GM12864 (cell line): ENCODE results near the gene KIF18A.
A peak's percentile ranks its signal among the peaks of the same experiment; 100 is the strongest.
"Not testable (repeated sequence)": the region's sequence is repeated elsewhere in the genome, so short reads cannot be mapped to it uniquely, and the experiment has no call there.

Experiments used
- DNase-seq: peaks from one replicate; pipeline ENCODE4 v3.0.0-alpha.2; 2011; ENCODE audit warnings: low read depth
- H3K4me3 ChIP-seq: 2 replicates; pipeline ENCODE4 v1.5.1; 2011; ENCODE audit warnings: mild to moderate bottlenecking, low read depth, low read length, control low read depth
- CTCF ChIP-seq: IDR thresholded peaks from 2 replicates; pipeline ENCODE4 v1.5.1; 2011; ENCODE audit warnings: low read depth, mild to moderate bottlenecking, moderate library complexity, low read length, control low read depth, inconsistent platforms; ENCODE audit errors: missing control alignments

KIF18A gene

DNA sequence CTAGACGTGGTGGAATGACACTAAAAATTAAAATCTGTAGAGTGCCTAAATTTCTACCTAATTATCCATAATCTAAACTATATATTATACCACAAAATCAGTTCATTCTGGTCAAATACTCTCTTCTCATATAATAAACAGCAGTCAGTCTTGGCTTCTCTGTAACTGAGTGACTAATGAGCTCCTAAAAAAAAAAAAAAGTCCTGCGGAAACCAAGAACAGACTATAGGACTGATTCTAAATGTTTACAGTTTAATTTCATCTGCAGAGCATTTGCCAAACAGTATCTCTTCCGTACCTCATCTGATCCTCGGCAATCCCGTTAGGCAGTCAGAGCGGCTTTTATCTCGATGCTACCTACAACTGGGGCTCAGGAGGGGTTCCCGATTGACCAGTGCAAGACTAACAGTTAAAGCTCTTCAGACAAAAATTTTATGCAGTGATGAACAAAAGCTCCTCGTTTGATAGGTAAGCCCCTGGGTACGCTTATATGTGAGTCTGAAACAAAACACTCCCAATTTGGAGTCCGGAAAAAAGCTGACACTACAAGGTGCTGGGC is 686 bp downstream of the KIF18A start:
- TF ChIP-seq CTCF: no peak
- H3K4me3 ChIP-seq: peak overlapping the region; percentile 82
- no peak for DNase-seq

GRCh38 chr11:28106353-28107043 is 1.5 kb downstream of the KIF18A start:
- TF ChIP-seq CTCF: no peak
- H3K4me3 ChIP-seq: peak overlapping the region; percentile 82

DNA sequence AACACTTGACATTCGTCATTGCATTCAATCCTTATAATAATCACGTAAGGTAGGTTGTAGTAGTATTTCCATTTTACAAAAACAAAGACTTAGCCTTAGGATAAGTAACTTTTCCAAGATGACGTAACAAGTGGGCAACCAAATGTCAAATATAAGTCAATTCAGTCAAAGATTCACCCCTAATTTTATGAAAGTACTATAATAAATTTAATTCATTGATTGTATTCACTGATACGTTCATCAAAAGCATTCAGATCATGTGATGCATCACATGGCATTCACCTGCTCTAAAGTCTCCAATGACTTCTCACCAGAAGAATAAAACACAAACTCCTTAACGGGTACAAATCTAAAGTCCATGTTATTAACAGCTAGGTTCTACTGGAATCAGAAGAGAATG is 2.1 kb downstream of the KIF18A start:
- H3K4me3 ChIP-seq: peak overlapping the region; percentile 82; the same call in 1 of the 2 replicates
- DNase-seq: no peak
- TF ChIP-seq CTCF: no peak

More at GRCh38 chr11:28106353-28107043, 1.5 kb downstream of the KIF18A start:
- DNase-seq: no peak

DNA sequence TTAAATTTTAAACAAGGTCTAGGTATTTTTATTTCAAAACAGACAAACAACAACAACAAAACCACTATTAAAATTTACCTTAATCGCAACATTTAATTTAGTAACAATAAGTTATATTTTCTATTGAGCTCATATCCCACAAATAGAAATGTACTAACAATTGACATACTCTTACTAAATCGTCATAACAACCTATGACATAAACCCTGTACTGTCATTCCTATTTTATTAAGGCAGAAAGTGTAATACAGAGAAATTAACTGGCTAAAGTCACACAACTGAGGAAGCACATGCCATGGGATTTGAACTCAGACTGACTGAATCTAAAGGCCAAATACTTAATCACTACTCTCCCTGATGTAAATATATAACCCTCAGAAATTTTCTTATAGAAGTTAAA is 3.0 kb downstream of the KIF18A start:
- no peak overlapping the region for H3K4me3 ChIP-seq
- DNase-seq: no peak
- no peak for TF ChIP-seq CTCF

- no peak for DNase-seq
- TF ChIP-seq CTCF: no peak
- H3K4me3 ChIP-seq: no peak overlapping the region
Observed at GRCh38 chr11:28104425-28104824, 3.5 kb downstream of the KIF18A start.

GRCh38 chr11:28102300-28102699 is 5.7 kb downstream of the KIF18A start:
- not testable (repeated sequence) for H3K4me3 ChIP-seq, DNase-seq

- no peak overlapping the region for H3K4me3 ChIP-seq
- no peak for TF ChIP-seq CTCF
- no peak for DNase-seq
Observed at GRCh38 chr11:28100665-28101064, 7.3 kb downstream of the KIF18A start.
